Endothelial cell of umbilical vein (primary cell): ENCODE data around the gene HOXB5.

Source experiments
- CTCF ChIP-seq, 2 donors: IDR thresholded peaks; 1 replicate in 1 of 2; 2 replicates in 1 of 2; pipeline ENCODE4 v1.5.1; 2011; ENCODE audit warnings: low read length in 2 of 2, mild to moderate bottlenecking in 2 of 2, moderate library complexity in 2 of 2, control low read depth in 1 of 2, inconsistent platforms in 1 of 2, low read depth in 1 of 2; ENCODE audit not compliant: insufficient read depth in 1 of 2; ENCODE audit errors: extremely low read depth in 1 of 2
- EZH2 ChIP-seq: IDR thresholded peaks from 2 replicates; pipeline ENCODE4 v1.6.1; 2012; ENCODE audit warnings: borderline replicate concordance, low read depth, mild to moderate bottlenecking, moderate library complexity, low read length, inconsistent platforms; ENCODE audit not compliant: severe bottlenecking
- POLR2A ChIP-seq: IDR thresholded peaks from 2 replicates; pipeline ENCODE4 v1.6.1; 2012; ENCODE audit warnings: low read depth, mild to moderate bottlenecking, control low read depth, low read length
- POLR2AphosphoS5 ChIP-seq: IDR thresholded peaks from 2 replicates; pipeline ENCODE4 v1.6.1; 2012; ENCODE audit warnings: low read depth, mild to moderate bottlenecking, control low read depth, low read length, moderate library complexity; ENCODE audit not compliant: insufficient read depth

GRCh38 chr17:48637323-48638260 is 44.0 kb upstream of the HOXB5 start:
- no peak for TF ChIP-seq CTCF (IDR thresholded peaks at IDR 0.05; ENCODE audit: extremely low read depth in 1 of 2, insufficient read depth in 1 of 2, low read depth in 1 of 2, low read length in 2 of 2)
- TF ChIP-seq POLR2A = no peak
- TF ChIP-seq POLR2AphosphoS5 = no peak
- peak; percentile 37 for TF ChIP-seq EZH2
